MCF 10A (cell line): ENCODE data around the gene HSD17B14. TPM values are rescaled to one million over a fixed set of nuclear protein-coding genes. Genes with fewer than 3 reads are reported as not detected.

Source experiments
- BruUV-seq: library from RNA; stranded (reverse); fragments of 400-500 nt; replicated peaks from 2 replicates; lab custom pipeline; 2021; lab: Mats Ljungman, UMichigan
- CTCF ChIA-PET: fragments of 300-600 bp; sonication (Branson Sonifier 250); formaldehyde crosslinking; extraction: SDS; loops from one replicate; lab custom pipeline; 2021; ENCODE audit warnings: antibody characterized with exemption, inconsistent platforms; lab: Yijun Ruan, JAX
- POLR2A ChIA-PET: fragments of 300-600, 350-650 bp; sonication (Branson Sonifier 250); formaldehyde crosslinking; extraction: SDS; loops from one replicate; lab custom pipeline; 2020; ENCODE audit warnings: antibody characterized with exemption, inconsistent platforms; lab: Yijun Ruan, JAX
- DNase-seq: peaks from one replicate; pipeline ENCODE4 v3.0.0-alpha.2; 2018; ENCODE audit not compliant: unreplicated experiment
- H3K27ac Mint-ChIP-seq: one replicate; pipeline ENCODE4 v1.8.0; 2022; ENCODE audit warnings: mild to moderate bottlenecking, low read depth, mixed read lengths; ENCODE audit not compliant: unreplicated experiment
- H3K27me3 Mint-ChIP-seq: one replicate; pipeline ENCODE4 v1.8.0; 2022; ENCODE audit warnings: mixed read lengths; ENCODE audit not compliant: insufficient read depth, unreplicated experiment
- H3K36me3 Mint-ChIP-seq: one replicate; pipeline ENCODE4 v1.8.0; 2022; ENCODE audit warnings: mild to moderate bottlenecking, moderate library complexity, mixed read lengths; ENCODE audit not compliant: insufficient read depth, unreplicated experiment
- H3K4me1 Mint-ChIP-seq: one replicate; pipeline ENCODE4 v1.8.0; 2022; ENCODE audit warnings: mixed read lengths; ENCODE audit not compliant: insufficient read depth, unreplicated experiment
- H3K4me3 Mint-ChIP-seq: one replicate; pipeline ENCODE4 v1.8.0; 2022; ENCODE audit warnings: mild to moderate bottlenecking, moderate library complexity, mixed read lengths; ENCODE audit not compliant: unreplicated experiment
- H3K9me3 Mint-ChIP-seq: one replicate; pipeline ENCODE4 v1.8.0; 2022; ENCODE audit warnings: mixed read lengths; ENCODE audit not compliant: unreplicated experiment
- intact Hi-C: fragments of 100-400 bp; cut with micrococcal nuclease; formaldehyde crosslinking; loops from 2 replicates; pipeline ENCODE4 v1.14.1; 2022
- total RNA-seq: library from RNA; stranded (reverse); gene quantifications from 2 replicates; pipeline ENCODE4 v1.2.3, GENCODE V29; 2022
- TF ChIP-seq, protein P1 (sequence below): fragments of 200-600 bp; IDR thresholded peaks from one replicate; pipeline ENCODE4 v1.8.0; 2022; ENCODE audit warnings: antibody characterized with exemption, mild to moderate bottlenecking; ENCODE audit not compliant: unreplicated experiment

Gene HSD17B14
- total RNA-seq, 1 experiment from 2014 or later, result 0.26 TPM

DNA sequence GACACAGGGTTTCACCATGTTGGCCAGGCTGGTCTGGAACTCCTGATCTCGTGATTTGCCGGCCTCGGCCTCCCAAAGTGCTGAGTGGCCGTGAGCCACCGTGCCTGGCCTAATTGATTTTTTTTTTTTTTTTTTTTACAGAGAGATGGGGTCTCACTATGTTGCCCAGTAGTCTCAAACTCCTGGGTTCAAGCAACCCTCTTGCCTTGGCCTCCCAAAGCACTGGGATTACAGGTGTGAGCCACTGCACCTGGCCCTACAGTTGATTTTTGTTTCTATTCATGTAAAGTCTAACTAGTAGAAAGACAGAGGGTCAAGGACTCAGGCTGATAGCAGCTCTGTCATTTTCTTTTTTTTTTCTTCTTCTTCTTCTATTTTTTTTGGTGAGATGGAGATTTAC lies 59.2 kb downstream of the HSD17B14 start:
- TF ChIP-seq, protein P1, sequence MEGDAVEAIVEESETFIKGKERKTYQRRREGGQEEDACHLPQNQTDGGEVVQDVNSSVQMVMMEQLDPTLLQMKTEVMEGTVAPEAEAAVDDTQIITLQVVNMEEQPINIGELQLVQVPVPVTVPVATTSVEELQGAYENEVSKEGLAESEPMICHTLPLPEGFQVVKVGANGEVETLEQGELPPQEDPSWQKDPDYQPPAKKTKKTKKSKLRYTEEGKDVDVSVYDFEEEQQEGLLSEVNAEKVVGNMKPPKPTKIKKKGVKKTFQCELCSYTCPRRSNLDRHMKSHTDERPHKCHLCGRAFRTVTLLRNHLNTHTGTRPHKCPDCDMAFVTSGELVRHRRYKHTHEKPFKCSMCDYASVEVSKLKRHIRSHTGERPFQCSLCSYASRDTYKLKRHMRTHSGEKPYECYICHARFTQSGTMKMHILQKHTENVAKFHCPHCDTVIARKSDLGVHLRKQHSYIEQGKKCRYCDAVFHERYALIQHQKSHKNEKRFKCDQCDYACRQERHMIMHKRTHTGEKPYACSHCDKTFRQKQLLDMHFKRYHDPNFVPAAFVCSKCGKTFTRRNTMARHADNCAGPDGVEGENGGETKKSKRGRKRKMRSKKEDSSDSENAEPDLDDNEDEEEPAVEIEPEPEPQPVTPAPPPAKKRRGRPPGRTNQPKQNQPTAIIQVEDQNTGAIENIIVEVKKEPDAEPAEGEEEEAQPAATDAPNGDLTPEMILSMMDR, result no peak
- intact Hi-C loops, result no loop called here
- ChIA-PET CTCF (interaction anchor here (0.6 kb wide), 1 partner anchor 184 kb away, joined by 4 read pairs; no protein-coding TSS in a partner anchor), POLR2A (no interaction called here)
- peaks cover 8% of the 10 kb centered on the region for H3K4me1 Mint-ChIP-seq
- no peaks in the 10 kb centered on the region for H3K27me3 Mint-ChIP-seq
- H3K9me3 Mint-ChIP-seq, result no peaks in the 10 kb centered on the region
- no TSS peak for BruUV-seq
- H3K27ac Mint-ChIP-seq, result no peak overlapping the region
- DNase-seq, result no peak
- peaks cover 5% of the 10 kb centered on the region for H3K36me3 Mint-ChIP-seq
- H3K4me3 Mint-ChIP-seq, result no peak overlapping the region

DNA sequence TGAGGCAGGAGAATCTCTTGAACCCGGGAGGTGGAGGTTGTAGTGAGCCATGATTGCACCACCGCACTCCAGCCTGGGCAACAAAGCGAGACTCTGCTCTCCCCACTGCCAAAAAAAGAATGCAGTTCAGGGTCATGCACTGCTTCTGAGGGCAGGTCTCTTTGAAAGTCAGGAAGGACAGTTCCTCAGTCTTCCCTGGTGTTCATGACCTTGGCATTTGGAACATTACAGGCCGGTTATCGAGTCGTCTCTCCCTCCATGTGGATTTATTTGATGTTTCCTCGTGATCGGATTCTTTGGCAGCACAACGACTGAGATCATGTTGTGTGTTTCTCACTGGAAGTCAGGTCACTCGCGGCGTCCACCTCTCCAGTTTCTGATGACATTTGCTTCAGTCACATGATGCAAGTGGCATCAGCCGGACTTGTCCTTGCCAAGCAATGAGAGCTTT lies 63.8 kb downstream of the HSD17B14 start:
- H3K27ac Mint-ChIP-seq, result no peak overlapping the region
- no peaks in the 10 kb centered on the region for H3K9me3 Mint-ChIP-seq
- ChIA-PET POLR2A (no interaction called here), CTCF (interaction anchor here (0.6 kb wide), 1 partner anchor 8 kb away, joined by 3 read pairs; no protein-coding TSS in a partner anchor)
- TF ChIP-seq, protein P1, result no peak
- DNase-seq, result no peak
- H3K36me3 Mint-ChIP-seq, result peaks cover 5% of the 10 kb centered on the region
- H3K4me3 Mint-ChIP-seq, result no peak overlapping the region
- BruUV-seq, result no TSS peak
- peaks cover 11% of the 10 kb centered on the region for H3K4me1 Mint-ChIP-seq
- peaks cover 9% of the 10 kb centered on the region for H3K27me3 Mint-ChIP-seq
- intact Hi-C loops, result no loop called here

DNA sequence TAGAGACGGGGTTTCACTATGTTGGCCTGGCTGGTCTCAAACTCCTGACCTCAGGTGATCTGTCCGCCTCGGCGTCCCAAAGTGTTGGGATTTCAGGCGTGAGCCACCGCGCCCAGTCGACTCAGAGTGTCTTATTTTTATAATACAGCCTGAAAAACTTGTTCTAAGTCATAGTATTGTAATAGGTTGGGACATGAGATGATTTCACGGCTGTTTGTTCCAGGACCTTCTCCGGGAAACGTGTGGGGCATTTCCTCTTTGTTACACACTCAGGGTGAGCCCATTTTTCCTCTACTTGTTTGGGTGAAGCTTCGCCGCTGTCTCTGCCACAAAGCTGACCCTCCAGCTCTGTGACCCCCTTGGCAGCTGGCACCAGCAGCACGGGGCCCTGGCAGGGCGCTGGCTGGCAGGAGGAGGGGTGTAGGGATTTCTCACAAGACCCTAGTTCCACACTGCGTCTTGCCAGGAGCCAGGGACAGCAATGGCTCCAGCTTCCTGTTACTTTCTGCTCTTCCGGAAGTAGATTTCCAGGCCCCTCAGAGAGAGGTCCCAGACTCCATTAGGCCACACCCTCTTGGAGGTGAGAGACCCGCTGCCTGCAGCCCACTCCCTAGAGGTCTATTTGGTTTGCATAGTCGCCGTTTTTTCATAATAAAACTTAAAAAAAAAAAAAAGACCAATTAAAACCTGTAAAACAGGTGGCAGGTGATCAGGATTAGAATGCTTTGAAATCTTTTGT lies 65.4 kb downstream of the HSD17B14 start:
- BruUV-seq, result no TSS peak
- no peaks in the 10 kb centered on the region for H3K9me3 Mint-ChIP-seq
- POLR2A ChIA-PET, result interaction anchor here (0.6 to 1.2 kb wide), 3 partner anchors 113 to 152 kb away, joined by 3 to 5 read pairs (median 3); partner anchors contain the start of genes RPL18 and SPHK2
- H3K27ac Mint-ChIP-seq, result peak overlapping the region; percentile 61
- peaks cover 9% of the 10 kb centered on the region for H3K27me3 Mint-ChIP-seq
- peak overlapping the region; percentile 10 for H3K4me3 Mint-ChIP-seq
- intact Hi-C loops, result no loop called here
- peaks cover 11% of the 10 kb centered on the region for H3K4me1 Mint-ChIP-seq
- CTCF ChIA-PET, result interaction anchor here (0.6 to 2.8 kb wide), 3 partner anchors 17 to 200 kb away, joined by 3 to 14 read pairs (median 5); no protein-coding TSS in a partner anchor
- peaks cover 5% of the 10 kb centered on the region for H3K36me3 Mint-ChIP-seq
- TF ChIP-seq, protein P1, result no peak
- no peak for DNase-seq

DNA sequence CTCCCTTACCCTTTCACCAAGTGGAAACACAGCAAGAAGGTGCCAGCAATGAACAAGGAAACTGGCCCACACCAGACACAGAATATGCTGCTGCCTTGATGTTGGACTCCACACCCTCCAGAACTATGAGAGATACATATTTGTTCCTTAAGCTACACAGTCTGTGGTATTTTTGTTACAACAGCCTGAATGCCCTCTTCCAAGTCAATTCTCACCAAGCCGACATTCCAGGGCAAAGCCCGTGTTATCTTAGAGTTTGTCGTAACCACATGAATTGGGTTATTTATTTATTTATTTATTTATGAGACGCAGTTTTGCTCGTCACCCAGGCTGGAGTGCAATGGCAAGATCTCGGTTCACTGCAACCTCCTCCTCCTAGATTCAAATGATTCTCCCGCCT lies 66.0 kb downstream of the HSD17B14 start:
- Mint-ChIP-seq H3K36me3 (peaks cover 5% of the 10 kb centered on the region), H3K4me3 (peak overlapping the region; percentile 10), H3K27ac (peak overlapping the region; percentile 61), H3K4me1 (peaks cover 11% of the 10 kb centered on the region), H3K27me3 (peaks cover 9% of the 10 kb centered on the region), H3K9me3 (no peaks in the 10 kb centered on the region)
- TF ChIP-seq, protein P1, result no peak
- POLR2A ChIA-PET, result interaction anchor here (0.6 to 1.2 kb wide), 3 partner anchors 112 to 152 kb away, joined by 3 to 5 read pairs (median 3); partner anchors contain the start of genes RPL18 and SPHK2
- CTCF ChIA-PET, result interaction anchor here (0.6 to 2.8 kb wide), 4 partner anchors 18 to 808 kb away, joined by 3 to 14 read pairs (median 4); no protein-coding TSS in a partner anchor
- no TSS peak for BruUV-seq
- intact Hi-C loops, result no loop called here
- peak; percentile 72 for DNase-seq
